PC-3 (cell line): Measurements from ENCODE around the gene TBC1D32. TPM values are rescaled to one million over a fixed set of nuclear protein-coding genes. Genes with fewer than 3 reads are reported as not detected.

ENCODE experiments used
- ATAC-seq: fragments of 200-7000 bp; cut with Tn5 transposase; 2 replicates; pipeline ENCODE4 v1.9.1; 2020; ENCODE audit warnings: mild to moderate bottlenecking, moderate library complexity
- BruUV-seq: library from RNA; stranded (reverse); fragments of 400-500 nt; replicated peaks from 2 replicates; lab custom pipeline; 2021; lab: Mats Ljungman, UMichigan
- CTCF ChIA-PET: fragments of 300-600 bp; sonication (Branson Sonifier 250); formaldehyde crosslinking; loops from one replicate; lab custom pipeline; 2022; ENCODE audit warnings: antibody characterized with exemption; lab: Charles Lee
- POLR2A ChIA-PET: fragments of 300-600 bp; sonication (Branson Sonifier 250); formaldehyde crosslinking; loops from one replicate; lab custom pipeline; 2022; ENCODE audit warnings: antibody characterized with exemption; ENCODE audit not compliant: unreplicated experiment; lab: Charles Lee
- DNase-seq: peaks from one replicate; pipeline ENCODE4 v3.0.0-alpha.2; 2015
- H2AFZ ChIP-seq: fragments of 300-600 bp; sonication (generic); 2 replicates; pipeline ENCODE4 v1.6.0; 2016; ENCODE audit warnings: antibody characterized with exemption, low read length
- H3F3A ChIP-seq: fragments of 300-600 bp; sonication (generic); one replicate; pipeline ENCODE4 v1.6.0; 2017; ENCODE audit warnings: antibody characterized with exemption, low read length, control low read depth, mild to moderate bottlenecking; ENCODE audit not compliant: unreplicated experiment
- H3K27ac ChIP-seq: fragments of 300-600 bp; sonication (generic); 2 replicates; pipeline ENCODE4 v1.5.1; 2016; ENCODE audit warnings: mild to moderate bottlenecking, low read length
- H3K27me3 ChIP-seq: fragments of 300-600 bp; sonication (generic); 2 replicates; pipeline ENCODE4 v1.6.1; 2016; ENCODE audit warnings: low read length, mixed read lengths
- H3K36me3 ChIP-seq: fragments of 300-600 bp; sonication (generic); 2 replicates; pipeline ENCODE4 v1.6.1; 2016; ENCODE audit warnings: low read depth, mixed run types, low read length, mixed read lengths
- H3K4me1 ChIP-seq: fragments of 300-600 bp; sonication (generic); 2 replicates; pipeline ENCODE4 v1.5.1; 2016; ENCODE audit warnings: low read length; ENCODE audit not compliant: insufficient read depth
- H3K4me2 ChIP-seq: fragments of 300-600 bp; sonication (generic); 2 replicates; pipeline ENCODE4 v1.6.0; 2016; ENCODE audit warnings: low read length
- H3K4me3 ChIP-seq: fragments of 300-600 bp; sonication (generic); 2 replicates; pipeline ENCODE4 v1.5.1; 2016; ENCODE audit warnings: mild to moderate bottlenecking, low read length, mixed read lengths
- H3K79me2 ChIP-seq: fragments of 300-600 bp; sonication (generic); 2 replicates; pipeline ENCODE4 v1.6.1; 2017; ENCODE audit warnings: low read length, mixed read lengths
- H3K9ac ChIP-seq: fragments of 300-600 bp; sonication (generic); 2 replicates; pipeline ENCODE4 v1.6.0; 2016; ENCODE audit warnings: mild to moderate bottlenecking, low read length
- H3K9me2 ChIP-seq: fragments of 300-600 bp; sonication (generic); replicated peaks from 2 replicates; pipeline ENCODE4 v1.6.1; 2016; ENCODE audit warnings: mixed run types, low read length, mixed read lengths
- H3K9me3 ChIP-seq: fragments of 300-600 bp; sonication (generic); 2 replicates; pipeline ENCODE4 v1.6.1; 2016; ENCODE audit warnings: low read length, mixed read lengths
- H4K20me1 ChIP-seq: fragments of 300-600 bp; sonication (generic); 2 replicates; pipeline ENCODE4 v1.6.1; 2016; ENCODE audit warnings: low read length, mixed read lengths
- EZH2 ChIP-seq: fragments of 300-600 bp; sonication (generic); IDR thresholded peaks from one replicate; pipeline ENCODE4 v1.6.1; 2017; ENCODE audit warnings: antibody characterized with exemption, mild to moderate bottlenecking, low read length; ENCODE audit not compliant: unreplicated experiment
- EZH2phosphoT487 ChIP-seq: fragments of 300-600 bp; sonication (generic); IDR thresholded peaks from 2 replicates; pipeline ENCODE4 v1.6.1; 2018; ENCODE audit warnings: mild to moderate bottlenecking, antibody characterized with exemption, low read length, borderline replicate concordance
- intact Hi-C: fragments of 100-400 bp; cut with micrococcal nuclease; formaldehyde crosslinking; loops from 2 replicates; pipeline ENCODE4 v1.9.0; 2023
- total RNA-seq: library from RNA; depleted of rRNA; stranded (reverse); fragments of >200 nt; gene quantifications from 2 replicates; pipeline ENCODE4 v1.2.3, GENCODE V29; 2014
- TF ChIP-seq, protein P1 (sequence below): fragments of 300-600 bp; sonication (generic); conservative IDR thresholded peaks from 2 replicates; pipeline ENCODE4 v1.5.1; 2017; ENCODE audit warnings: antibody characterized with exemption, low read depth, mild to moderate bottlenecking, low read length

Gene TBC1D32
- total RNA-seq, 1 experiment from 2014 or later = 2.7 TPM

DNA sequence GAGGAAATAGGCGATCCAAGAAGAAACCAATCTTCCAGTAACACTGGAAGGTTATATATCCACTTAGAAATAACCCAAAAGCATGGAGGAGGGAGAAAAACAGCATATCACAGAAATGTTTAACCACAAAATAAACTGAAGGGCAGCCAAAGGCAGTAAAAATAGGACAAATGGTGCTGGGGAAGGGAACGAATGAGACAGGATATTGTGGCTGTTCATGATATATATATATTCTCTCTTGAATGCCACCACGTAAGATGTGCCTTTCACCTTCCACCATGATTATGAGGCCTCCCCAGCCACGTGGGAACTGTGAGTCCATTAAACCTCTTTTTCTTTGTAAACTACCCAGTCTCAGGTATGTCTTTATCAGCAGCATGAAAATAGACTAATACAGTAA lies 162.4 kb downstream of the TBC1D32 start:
- no peaks in the 10 kb centered on the region for H3K9me2 ChIP-seq
- no peaks in the 10 kb centered on the region for H3K4me1 ChIP-seq
- H3K4me3 ChIP-seq = no peak overlapping the region
- no peak overlapping the region for H3K9ac ChIP-seq
- no peaks in the 10 kb centered on the region for H3K9me3 ChIP-seq
- TF ChIP-seq EZH2 = no peak
- TF ChIP-seq, protein P1, sequence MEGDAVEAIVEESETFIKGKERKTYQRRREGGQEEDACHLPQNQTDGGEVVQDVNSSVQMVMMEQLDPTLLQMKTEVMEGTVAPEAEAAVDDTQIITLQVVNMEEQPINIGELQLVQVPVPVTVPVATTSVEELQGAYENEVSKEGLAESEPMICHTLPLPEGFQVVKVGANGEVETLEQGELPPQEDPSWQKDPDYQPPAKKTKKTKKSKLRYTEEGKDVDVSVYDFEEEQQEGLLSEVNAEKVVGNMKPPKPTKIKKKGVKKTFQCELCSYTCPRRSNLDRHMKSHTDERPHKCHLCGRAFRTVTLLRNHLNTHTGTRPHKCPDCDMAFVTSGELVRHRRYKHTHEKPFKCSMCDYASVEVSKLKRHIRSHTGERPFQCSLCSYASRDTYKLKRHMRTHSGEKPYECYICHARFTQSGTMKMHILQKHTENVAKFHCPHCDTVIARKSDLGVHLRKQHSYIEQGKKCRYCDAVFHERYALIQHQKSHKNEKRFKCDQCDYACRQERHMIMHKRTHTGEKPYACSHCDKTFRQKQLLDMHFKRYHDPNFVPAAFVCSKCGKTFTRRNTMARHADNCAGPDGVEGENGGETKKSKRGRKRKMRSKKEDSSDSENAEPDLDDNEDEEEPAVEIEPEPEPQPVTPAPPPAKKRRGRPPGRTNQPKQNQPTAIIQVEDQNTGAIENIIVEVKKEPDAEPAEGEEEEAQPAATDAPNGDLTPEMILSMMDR = no peak
- DNase-seq (no peak), ATAC-seq (no peak)
- H3K4me2 ChIP-seq = no peak overlapping the region
- POLR2A ChIA-PET = no interaction called here
- BruUV-seq = no TSS peak
- no peak overlapping the region for H3K27ac ChIP-seq
- H3K27me3 ChIP-seq = no peaks in the 10 kb centered on the region
- H3F3A ChIP-seq = no peaks in the 10 kb centered on the region
- CTCF ChIA-PET = no interaction called here
- intact Hi-C loops = no loop called here
- H2AFZ ChIP-seq = no peak overlapping the region
- H3K79me2 ChIP-seq = no peaks in the 10 kb centered on the region
- H4K20me1 ChIP-seq = no peaks in the 10 kb centered on the region
- H3K36me3 ChIP-seq = no peaks in the 10 kb centered on the region

DNA sequence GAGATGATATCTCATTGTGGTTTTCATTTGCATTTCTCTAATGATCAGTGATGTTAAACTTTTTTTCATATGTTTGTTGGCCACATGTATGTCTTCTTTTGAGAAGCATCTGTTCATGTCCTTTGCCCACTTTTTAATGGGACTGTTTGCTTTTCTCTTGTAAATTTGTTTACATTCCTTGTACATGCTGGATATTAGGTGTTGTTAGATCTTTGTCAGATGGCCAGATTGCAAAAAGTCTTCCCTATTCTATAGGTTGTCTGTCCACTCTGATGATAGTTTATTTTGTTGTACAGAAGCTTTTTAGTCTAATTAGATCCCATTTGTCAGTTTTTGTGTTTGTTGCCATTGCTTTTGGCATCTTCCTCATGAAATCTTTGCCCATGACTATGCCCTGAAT lies 172.4 kb downstream of the TBC1D32 start:
- Histone ChIP-seq H3F3A (no peaks in the 10 kb centered on the region), H3K27me3 (no peaks in the 10 kb centered on the region), H3K9me3 (no peaks in the 10 kb centered on the region), H3K4me3 (no peak overlapping the region), H3K4me1 (peaks cover 10% of the 10 kb centered on the region; the same call in 1 of the 2 replicates), H2AFZ (no peak overlapping the region), H3K9ac (no peak overlapping the region), H3K27ac (no peak overlapping the region), H3K4me2 (no peak overlapping the region), H3K79me2 (no peaks in the 10 kb centered on the region), H4K20me1 (no peaks in the 10 kb centered on the region), H3K9me2 (no peaks in the 10 kb centered on the region), H3K36me3 (no peaks in the 10 kb centered on the region)
- ChIA-PET POLR2A (no interaction called here), CTCF (no interaction called here)
- TF ChIP-seq EZH2phosphoT487 (no peak), EZH2 (no peak)
- TF ChIP-seq, protein P1 = no peak
- ATAC-seq (no peak), DNase-seq (no peak)
- no TSS peak for BruUV-seq
- intact Hi-C loops = no loop called here

DNA sequence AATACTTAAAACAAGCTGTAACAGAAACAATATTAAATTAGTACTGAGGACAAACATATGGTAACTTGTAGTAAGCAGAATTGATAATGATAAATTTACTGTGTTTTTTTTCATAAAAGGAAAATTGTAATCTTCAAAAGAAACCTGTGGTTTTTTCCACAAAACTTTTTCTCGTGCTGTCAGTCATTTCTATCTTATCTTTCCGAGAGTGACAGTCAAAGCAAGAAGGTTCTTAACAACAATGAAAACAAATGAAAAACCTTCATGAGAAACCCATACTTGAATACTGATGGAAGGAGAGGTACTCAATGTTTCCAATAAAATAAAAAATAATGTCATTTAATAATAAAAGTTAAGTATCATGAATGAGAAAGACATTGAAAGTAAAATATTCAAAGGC lies 174.0 kb downstream of the TBC1D32 start:
- DNase-seq (no peak), ATAC-seq (no peak)
- intact Hi-C loops = no loop called here
- H2AFZ ChIP-seq = no peak overlapping the region
- H3K27me3 ChIP-seq = no peaks in the 10 kb centered on the region
- ChIA-PET CTCF (no interaction called here), POLR2A (no interaction called here)
- no peaks in the 10 kb centered on the region for H4K20me1 ChIP-seq
- H3K79me2 ChIP-seq = no peaks in the 10 kb centered on the region
- H3K9me3 ChIP-seq = no peaks in the 10 kb centered on the region
- H3K9me2 ChIP-seq = no peaks in the 10 kb centered on the region
- TF ChIP-seq, protein P1 = no peak
- TF ChIP-seq EZH2phosphoT487 = no peak
- TF ChIP-seq EZH2 = no peak
- H3K27ac ChIP-seq = no peak overlapping the region
- H3K4me2 ChIP-seq = no peak overlapping the region
- H3K9ac ChIP-seq = no peak overlapping the region
- H3K4me1 ChIP-seq = peaks cover 10% of the 10 kb centered on the region; the same call in 1 of the 2 replicates
- H3K4me3 ChIP-seq = no peak overlapping the region
- BruUV-seq = no TSS peak
- no peaks in the 10 kb centered on the region for H3F3A ChIP-seq
- H3K36me3 ChIP-seq = no peaks in the 10 kb centered on the region
